ENCODE results near the gene LILRA5. TPM values are rescaled to one million over a fixed set of nuclear protein-coding genes. Genes with fewer than 3 reads are reported as not detected.

The LILRA5 gene
- total and polyA plus RNA-seq, 2 of the 13 experiments (the other 11 are each of a cell fraction or from before 2014, with no cell fraction given), result not detected

DNA sequence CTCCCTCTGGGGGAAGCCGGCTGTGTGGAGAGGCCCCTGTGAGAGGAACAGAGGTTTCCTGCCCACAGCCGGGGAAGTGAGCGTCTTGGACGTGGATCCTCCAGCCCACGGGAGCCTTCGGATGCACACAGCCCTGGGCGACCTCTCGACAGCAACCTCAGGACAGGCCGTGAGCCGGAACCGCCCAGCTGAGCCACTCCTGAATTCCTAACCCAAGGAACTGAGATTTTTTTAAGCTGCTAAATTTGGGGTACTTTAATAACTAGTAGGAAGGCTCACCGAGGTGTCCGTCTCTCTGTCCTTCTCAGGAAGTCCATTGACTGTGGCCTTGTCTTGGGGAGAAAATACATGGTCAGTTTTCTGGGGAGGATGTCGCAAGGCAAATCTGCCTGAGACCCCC, 42.7 kb upstream of the LILRA5 start (continued):
- TF ChIP-seq, protein P1, sequence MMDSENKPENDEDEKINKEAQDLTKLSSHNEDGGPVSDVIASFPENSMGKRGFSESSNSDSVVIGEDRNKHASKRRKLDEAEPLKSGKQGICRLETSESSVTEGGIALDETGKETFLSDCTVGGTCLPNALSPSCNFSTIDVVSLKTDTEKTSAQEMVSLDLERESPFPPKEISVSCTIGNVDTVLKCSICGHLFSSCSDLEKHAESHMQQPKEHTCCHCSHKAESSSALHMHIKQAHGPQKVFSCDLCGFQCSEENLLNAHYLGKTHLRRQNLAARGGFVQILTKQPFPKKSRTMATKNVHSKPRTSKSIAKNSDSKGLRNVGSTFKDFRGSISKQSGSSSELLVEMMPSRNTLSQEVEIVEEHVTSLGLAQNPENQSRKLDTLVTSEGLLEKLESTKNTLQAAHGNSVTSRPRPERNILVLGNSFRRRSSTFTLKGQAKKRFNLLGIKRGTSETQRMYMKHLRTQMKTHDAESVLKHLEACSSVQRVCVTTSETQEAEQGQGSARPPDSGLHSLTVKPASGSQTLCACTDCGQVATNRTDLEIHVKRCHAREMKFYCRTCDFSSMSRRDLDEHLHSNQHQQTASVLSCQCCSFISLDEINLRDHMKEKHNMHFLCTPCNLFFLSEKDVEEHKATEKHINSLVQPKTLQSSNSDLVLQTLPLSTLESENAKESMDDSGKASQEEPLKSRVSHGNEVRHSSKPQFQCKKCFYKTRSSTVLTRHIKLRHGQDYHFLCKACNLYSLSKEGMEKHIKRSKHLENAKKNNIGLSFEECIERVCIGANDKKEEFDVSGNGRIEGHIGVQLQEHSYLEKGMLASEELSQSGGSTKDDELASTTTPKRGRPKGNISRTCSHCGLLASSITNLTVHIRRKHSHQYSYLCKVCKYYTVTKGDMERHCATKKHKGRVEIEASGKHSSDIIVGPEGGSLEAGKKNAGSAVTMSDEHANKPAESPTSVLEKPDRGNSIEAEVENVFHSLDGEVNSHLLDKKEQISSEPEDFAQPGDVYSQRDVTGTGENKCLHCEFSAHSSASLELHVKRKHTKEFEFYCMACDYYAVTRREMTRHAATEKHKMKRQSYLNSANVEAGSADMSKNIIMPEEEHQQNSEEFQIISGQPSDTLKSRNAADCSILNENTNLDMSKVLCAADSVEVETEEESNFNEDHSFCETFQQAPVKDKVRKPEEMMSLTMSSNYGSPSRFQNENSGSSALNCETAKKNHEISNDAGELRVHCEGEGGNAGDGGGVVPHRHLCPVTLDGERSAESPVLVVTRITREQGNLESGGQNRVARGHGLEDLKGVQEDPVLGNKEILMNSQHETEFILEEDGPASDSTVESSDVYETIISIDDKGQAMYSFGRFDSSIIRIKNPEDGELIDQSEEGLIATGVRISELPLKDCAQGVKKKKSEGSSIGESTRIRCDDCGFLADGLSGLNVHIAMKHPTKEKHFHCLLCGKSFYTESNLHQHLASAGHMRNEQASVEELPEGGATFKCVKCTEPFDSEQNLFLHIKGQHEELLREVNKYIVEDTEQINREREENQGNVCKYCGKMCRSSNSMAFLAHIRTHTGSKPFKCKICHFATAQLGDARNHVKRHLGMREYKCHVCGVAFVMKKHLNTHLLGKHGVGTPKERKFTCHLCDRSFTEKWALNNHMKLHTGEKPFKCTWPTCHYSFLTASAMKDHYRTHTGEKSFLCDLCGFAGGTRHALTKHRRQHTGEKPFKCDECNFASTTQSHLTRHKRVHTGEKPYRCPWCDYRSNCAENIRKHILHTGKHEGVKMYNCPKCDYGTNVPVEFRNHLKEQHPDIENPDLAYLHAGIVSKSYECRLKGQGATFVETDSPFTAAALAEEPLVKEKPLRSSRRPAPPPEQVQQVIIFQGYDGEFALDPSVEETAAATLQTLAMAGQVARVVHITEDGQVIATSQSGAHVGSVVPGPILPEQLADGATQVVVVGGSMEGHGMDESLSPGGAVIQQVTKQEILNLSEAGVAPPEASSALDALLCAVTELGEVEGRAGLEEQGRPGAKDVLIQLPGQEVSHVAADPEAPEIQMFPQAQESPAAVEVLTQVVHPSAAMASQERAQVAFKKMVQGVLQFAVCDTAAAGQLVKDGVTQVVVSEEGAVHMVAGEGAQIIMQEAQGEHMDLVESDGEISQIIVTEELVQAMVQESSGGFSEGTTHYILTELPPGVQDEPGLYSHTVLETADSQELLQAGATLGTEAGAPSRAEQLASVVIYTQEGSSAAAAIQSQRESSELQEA (CRISPR knock-in tag; IDR thresholded peaks at IDR 0.05; ENCODE audit: not compliant biosample characterization), result no peak
- TF ChIP-seq, protein P2, sequence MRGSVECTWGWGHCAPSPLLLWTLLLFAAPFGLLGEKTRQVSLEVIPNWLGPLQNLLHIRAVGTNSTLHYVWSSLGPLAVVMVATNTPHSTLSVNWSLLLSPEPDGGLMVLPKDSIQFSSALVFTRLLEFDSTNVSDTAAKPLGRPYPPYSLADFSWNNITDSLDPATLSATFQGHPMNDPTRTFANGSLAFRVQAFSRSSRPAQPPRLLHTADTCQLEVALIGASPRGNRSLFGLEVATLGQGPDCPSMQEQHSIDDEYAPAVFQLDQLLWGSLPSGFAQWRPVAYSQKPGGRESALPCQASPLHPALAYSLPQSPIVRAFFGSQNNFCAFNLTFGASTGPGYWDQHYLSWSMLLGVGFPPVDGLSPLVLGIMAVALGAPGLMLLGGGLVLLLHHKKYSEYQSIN (CRISPR knock-in tag; IDR thresholded peaks at IDR 0.05; ENCODE audit: borderline replicate concordance), result no peak

DNA sequence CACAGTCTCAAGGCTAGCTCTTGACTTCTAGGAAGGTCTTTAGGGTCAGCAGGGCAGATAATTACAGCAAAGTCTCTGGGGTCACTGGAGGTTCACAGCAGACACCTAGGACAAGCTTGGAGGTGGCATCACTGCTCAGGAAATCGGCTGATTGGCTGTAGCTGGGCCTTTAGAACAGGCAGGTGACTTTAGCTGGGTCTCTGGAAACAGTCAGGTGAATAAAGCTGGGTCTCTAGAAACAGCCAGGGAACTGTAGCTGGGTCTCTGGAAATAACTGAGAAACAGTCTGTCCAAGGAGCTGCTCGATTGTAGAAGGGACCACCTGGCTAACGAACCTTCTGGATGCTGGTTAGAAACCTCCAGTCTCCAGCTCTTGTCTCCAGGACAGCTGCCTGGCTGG, 41.8 kb upstream of the LILRA5 start:
- CTCF ChIA-PET (ENCODE audit: low intra/inter-chr PET ratio, low total read pairs), result interaction anchor here (0.8 kb wide), 1 partner anchor 30 kb away, joined by 3 read pairs; no protein-coding TSS in a partner anchor
- BruUV-seq (replicated peaks), result no TSS peak
- no peak overlapping the region for H3K4me2 ChIP-seq (ENCODE audit: low read depth, low read length)
- FAIRE-seq (no peak), ATAC-seq (no peak), DNase-seq (ENCODE audit: low spot score) (no peak)
- WGBS (ENCODE audit: low lambda C conversion rate), result 25% methylated on average over 1 of the region's 3 CpGs
- in situ Hi-C loops (cut with HindIII; ENCODE audit: extremely low pct_ligation_motif_present, low pct_unique_long_range_greater_than_20kb) (no loop called here), intact Hi-C loops (cut with micrococcal nuclease; ENCODE audit: unreplicated experiment) (loop anchor here (5.0 kb wide), 1 partner anchor 38 kb away; no protein-coding TSS in a partner anchor)
- no peaks in the 10 kb centered on the region for H3K36me3 ChIP-seq (replicated peaks in 1 of 2; ENCODE audit: control insufficient read depth in 1 of 2, insufficient read depth in 2 of 2, low read length in 2 of 2)
- H3K4me1 ChIP-seq (ENCODE audit: insufficient read depth, low read length), result no peaks in the 10 kb centered on the region
- H4K20me1 ChIP-seq (ENCODE audit: insufficient read depth, low read length), result no peaks in the 10 kb centered on the region
- no peak overlapping the region for H3K4me3 ChIP-seq (replicated peaks in 1 of 3; ENCODE audit: insufficient read depth in 1 of 3, low read depth in 2 of 3, low read length in 3 of 3)
- POLR2A ChIA-PET, result no interaction called here
- H3K9ac ChIP-seq (ENCODE audit: insufficient read depth, low read depth, low read length), result no peak overlapping the region
- H3K27ac ChIP-seq (ENCODE audit: extremely low read length, insufficient read depth, low read length), result no peak overlapping the region
- TF ChIP-seq ETV6 (CRISPR knock-in tag; conservative IDR thresholded peaks at IDR 0.05), result no peak
- TF ChIP-seq, protein P3, sequence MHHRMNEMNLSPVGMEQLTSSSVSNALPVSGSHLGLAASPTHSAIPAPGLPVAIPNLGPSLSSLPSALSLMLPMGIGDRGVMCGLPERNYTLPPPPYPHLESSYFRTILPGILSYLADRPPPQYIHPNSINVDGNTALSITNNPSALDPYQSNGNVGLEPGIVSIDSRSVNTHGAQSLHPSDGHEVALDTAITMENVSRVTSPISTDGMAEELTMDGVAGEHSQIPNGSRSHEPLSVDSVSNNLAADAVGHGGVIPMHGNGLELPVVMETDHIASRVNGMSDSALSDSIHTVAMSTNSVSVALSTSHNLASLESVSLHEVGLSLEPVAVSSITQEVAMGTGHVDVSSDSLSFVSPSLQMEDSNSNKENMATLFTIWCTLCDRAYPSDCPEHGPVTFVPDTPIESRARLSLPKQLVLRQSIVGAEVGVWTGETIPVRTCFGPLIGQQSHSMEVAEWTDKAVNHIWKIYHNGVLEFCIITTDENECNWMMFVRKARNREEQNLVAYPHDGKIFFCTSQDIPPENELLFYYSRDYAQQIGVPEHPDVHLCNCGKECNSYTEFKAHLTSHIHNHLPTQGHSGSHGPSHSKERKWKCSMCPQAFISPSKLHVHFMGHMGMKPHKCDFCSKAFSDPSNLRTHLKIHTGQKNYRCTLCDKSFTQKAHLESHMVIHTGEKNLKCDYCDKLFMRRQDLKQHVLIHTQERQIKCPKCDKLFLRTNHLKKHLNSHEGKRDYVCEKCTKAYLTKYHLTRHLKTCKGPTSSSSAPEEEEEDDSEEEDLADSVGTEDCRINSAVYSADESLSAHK (CRISPR knock-in tag; IDR thresholded peaks at IDR 0.05; ENCODE audit: borderline replicate concordance), result peak; percentile 95; the same call in 1 of the 2 replicates
- no peak overlapping the region for H2AFZ ChIP-seq (ENCODE audit: low read length)
- H3K27me3 ChIP-seq (ENCODE audit: control insufficient read depth in 1 of 2, insufficient read depth in 2 of 2, low read length in 2 of 2), result no peaks in the 10 kb centered on the region
- H3K9me3 ChIP-seq (ENCODE audit: low read length), result no peaks in the 10 kb centered on the region
- no peaks in the 10 kb centered on the region for H3K79me2 ChIP-seq (ENCODE audit: insufficient read depth, low read length)
